Fibroblast of lung (primary cell): ENCODE measurements around the gene REPIN1.

Experiments used
- EZH2 ChIP-seq: IDR thresholded peaks from 2 replicates; pipeline ENCODE4 v1.5.1; 2012; ENCODE audit warnings: low read length, control low read depth, mild to moderate bottlenecking; ENCODE audit errors: missing control alignments
- TF ChIP-seq, protein P1 (sequence below), 2 donors: IDR thresholded peaks in 1 of 2; conservative IDR thresholded peaks in 1 of 2; 1 replicate in 1 of 2; 2 replicates in 1 of 2; pipeline ENCODE4 v1.5.1; 2011 to 2012; ENCODE audit warnings: low read length in 2 of 2, control low read depth in 1 of 2, inconsistent platforms in 1 of 2, low read depth in 1 of 2, mild to moderate bottlenecking in 1 of 2

DNA sequence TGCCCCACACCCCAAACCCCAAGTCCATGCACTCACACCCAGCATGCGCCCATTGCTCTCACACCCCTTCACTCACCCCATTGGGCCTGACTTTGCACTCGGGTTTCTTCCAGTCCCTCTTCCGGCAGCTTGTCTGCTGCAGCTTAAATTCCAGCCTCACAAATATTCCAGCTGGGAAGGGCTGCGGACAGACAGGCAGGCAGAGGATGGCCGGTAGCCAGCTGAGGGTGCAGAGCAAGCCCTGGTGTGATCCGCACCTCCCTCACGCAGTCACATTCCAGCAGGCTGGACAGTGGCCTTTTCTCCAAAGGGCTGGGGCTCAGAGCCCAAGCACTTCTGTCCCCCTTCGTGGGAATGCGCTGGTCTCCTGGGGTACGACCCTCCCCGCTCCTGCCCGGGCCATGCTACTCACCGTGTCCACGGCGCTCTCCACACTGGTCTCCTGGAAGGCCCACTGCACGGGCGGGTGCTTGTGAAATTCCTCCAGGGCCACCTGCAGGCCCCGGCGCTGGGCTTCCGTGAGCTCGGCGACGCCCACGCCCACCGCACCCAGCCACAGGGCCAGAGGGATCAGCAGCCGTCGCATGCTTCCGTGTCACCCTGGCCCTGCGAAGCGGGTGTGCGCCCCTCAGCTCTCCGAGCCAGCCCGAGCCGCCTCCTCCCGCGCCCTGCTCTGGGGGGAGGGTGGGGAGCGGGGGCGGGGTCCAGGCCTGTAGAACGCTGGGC, 28.4 kb upstream of the REPIN1 start:
- no peak for TF ChIP-seq EZH2
- TF ChIP-seq, protein P1, sequence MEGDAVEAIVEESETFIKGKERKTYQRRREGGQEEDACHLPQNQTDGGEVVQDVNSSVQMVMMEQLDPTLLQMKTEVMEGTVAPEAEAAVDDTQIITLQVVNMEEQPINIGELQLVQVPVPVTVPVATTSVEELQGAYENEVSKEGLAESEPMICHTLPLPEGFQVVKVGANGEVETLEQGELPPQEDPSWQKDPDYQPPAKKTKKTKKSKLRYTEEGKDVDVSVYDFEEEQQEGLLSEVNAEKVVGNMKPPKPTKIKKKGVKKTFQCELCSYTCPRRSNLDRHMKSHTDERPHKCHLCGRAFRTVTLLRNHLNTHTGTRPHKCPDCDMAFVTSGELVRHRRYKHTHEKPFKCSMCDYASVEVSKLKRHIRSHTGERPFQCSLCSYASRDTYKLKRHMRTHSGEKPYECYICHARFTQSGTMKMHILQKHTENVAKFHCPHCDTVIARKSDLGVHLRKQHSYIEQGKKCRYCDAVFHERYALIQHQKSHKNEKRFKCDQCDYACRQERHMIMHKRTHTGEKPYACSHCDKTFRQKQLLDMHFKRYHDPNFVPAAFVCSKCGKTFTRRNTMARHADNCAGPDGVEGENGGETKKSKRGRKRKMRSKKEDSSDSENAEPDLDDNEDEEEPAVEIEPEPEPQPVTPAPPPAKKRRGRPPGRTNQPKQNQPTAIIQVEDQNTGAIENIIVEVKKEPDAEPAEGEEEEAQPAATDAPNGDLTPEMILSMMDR (conservative IDR thresholded peaks at IDR 0.05 in 1 of 2, IDR thresholded peaks at IDR 0.05 in 1 of 2; ENCODE audit: low read depth in 1 of 2, low read length in 2 of 2), result peak in 1 of 2 donors; percentile 14
